Ureter (tissue), 1 donor: Measurements from ENCODE around the gene BAZ2B. TPM values are rescaled to one million over a fixed set of nuclear protein-coding genes. Genes with fewer than 3 reads are reported as not detected.
"Not testable (repeated sequence)": the region's sequence is repeated elsewhere in the genome, so short reads cannot be mapped to it uniquely, and the experiment has no call there.

Source experiments
- DNase-seq: peaks from one replicate; pipeline ENCODE4 v3.0.0-alpha.2; 2020; ENCODE audit warnings: low spot score
- total RNA-seq: library from RNA; stranded (reverse); gene quantifications from one replicate; pipeline ENCODE4 v1.2.4, GENCODE V29; 2023
- donor health status: DM: yes; HTN: yes; CAD: no.

The BAZ2B gene
- total RNA-seq, 1 donor from 2014 or later: 135 TPM

DNA sequence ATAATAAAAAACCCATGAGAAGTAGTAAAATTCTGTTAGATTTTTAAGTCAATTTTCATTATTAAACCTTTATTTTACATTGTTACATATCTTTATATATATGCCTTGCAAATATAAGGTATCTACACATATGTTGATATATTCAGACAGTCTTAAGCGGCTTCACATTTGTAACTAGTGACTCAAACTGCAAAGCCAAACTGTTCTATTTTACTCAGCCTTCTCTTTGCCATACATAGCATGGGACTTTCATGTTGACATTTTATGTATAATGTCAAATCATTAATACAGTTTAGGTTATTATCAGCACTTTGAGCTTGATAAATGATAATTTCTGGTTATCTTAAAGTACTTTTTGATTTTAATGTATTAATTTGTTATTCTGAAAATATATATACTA lies 204.9 kb downstream of the BAZ2B start:
- no peak for DNase-seq

DNA sequence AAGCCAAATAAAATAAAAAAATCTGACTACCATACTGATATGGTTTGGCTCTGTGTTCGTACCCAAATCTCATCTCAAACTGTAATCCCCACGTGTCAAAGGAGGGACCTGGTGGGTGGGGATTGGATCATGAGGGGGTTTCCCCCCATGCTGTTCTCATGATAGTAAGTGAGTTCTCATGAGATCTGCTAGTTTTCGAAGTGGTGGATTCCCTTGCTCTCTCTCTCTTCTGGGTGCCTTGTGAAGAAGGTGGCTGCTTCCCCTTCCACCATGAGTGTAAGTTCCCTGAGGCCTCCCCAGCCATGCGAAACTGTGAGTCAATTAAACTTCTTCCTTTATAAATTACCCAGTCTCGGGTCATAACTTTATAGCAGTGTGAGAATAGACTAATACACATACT lies 206.1 kb downstream of the BAZ2B start:
- DNase-seq: no peak

DNA sequence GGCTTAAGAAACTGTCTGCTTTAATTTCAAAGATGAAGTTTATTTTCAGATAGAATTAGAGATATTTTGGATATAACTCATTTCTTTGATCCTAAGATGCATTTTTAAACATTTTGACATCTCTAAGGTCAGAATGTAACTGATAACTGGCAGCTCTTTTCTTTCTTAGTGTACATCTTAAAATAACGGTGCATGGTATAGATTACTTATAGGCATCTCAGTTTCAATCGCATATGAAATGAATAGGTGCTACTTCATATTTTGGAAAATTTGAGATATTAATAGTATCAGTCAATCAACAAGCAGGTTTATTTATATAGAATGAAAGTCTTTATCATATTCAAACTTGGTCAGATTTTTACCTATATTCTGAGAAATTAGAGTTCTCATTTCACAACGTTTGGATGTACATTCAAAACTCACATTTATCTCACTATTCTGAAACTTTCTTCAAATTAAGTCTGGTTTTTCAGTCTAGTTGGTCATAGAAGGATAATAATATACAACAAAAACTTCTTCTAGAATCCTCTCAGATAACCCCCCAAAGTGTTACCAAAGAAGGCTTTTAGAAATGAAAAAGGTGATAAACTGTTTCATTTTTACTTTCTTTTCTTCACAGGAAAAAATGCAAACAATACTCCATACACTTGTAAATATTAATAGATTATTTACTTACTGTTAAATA lies 207.1 kb downstream of the BAZ2B start:
- DNase-seq: no peak

DNA sequence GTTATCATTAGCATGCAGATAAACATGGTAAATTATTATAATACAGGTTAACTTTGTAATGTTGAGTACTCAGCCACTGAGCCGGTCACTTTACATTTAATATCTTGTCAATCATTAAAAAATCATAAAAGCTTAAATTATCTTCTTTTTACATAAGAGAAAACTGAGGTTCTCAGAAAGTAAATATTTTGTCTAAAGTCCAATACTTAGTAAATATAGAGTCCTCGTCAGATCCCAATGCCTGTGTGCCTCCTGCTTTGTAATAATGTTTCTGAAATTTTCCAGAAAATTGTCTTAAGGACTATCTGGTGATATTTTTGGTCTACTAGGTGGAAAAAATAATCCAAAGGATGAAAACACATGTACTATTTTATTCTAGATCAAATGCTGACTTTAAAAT lies 213.6 kb downstream of the BAZ2B start:
- no peak for DNase-seq

DNA sequence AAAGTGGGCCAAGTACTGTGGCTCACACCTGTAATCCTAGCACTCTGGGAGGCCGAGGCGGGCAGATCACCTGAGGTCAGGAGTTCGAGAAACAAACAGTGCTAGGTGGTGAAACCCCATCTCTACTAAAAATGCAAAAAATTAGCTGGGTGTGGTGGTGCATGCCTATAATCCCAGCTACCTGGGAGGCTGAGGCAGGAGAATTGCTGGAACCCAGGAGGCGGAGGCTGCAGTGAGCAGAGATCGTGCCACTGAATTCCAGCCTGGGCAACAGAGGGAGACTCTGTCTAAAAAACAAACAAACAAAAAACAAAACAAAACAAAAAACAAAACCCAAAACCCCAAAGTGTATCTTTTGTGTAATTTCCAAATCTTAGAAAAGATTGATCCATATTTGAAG lies 214.2 kb downstream of the BAZ2B start:
- not testable (repeated sequence) for DNase-seq

DNA sequence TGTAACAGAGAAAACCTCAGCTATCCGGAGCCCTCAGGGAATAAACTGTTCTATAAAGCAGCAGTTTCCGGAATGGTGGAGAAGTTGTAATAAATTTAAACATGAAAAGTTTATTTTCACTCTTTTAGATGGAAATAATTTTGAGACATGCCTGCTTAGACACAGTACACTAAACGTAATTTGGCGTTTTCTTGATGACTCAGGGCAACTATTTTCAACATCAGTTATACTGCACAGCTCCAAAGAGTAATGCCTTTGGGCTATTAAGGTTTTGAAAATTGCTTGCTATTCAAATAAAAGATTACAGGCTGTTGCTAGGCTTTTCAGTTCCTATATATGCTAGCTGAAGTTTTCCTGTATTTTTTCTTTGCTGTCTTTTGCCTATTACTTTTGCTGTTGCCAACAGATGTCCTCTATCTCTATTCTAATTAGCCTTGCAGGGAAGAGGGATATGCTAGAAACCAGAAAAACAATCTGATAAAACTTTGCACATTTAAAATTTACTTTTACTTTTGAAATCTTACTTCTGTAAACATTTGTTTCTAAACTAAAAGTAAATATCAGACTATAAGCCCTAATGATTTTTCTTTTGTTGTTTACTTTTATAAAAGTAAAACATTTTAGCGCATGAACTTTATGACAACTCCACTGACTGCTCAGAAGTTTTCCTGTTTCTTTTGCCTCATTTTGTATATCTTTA lies 216.5 kb downstream of the BAZ2B start:
- DNase-seq: no peak

DNA sequence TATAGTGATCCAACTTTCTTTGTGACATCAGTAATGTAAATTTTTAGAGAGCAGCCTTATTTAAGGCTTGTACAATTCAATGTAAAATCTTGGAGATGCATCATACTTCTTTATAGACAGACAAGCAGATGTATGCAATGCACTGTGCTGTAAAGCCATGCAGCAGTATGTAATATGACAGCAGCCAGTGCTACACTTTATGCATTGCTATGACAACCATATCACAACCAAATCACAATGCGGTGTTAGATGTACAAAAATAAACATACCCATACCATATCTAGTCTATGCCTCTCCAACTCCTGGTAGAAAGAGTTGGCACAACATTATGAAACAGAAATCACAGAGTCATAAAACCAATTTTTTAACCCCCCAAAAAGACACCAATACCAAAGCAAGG lies 219.5 kb downstream of the BAZ2B start:
- DNase-seq: no peak

DNA sequence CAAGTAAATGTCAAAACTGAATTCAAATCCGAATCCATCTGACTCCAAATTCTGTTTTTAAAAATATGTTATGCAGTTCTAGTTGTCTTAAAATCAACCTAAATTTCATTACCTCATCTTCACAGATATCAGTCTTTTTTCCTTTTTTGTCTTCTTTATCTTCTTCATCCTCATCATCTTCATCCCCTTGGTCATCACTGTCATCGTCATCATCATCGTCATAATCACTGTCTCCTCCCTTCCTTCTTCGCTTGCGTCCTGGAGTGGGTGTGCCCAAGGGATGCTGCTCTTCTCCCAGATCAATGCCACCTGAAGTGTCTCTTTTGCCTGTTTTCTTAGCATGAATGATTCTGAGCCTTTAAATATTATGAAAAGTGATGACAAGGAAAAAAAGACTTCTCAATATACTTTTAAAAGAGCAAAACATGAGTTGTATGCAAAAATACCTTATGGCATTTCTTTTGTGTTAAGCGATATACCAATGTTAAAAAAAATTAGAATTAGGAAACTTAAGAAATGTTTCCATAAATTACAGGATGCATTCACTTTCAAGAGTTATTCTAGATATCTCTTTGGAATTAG lies 233.8 kb downstream of the BAZ2B start:
- DNase-seq: no peak

DNA sequence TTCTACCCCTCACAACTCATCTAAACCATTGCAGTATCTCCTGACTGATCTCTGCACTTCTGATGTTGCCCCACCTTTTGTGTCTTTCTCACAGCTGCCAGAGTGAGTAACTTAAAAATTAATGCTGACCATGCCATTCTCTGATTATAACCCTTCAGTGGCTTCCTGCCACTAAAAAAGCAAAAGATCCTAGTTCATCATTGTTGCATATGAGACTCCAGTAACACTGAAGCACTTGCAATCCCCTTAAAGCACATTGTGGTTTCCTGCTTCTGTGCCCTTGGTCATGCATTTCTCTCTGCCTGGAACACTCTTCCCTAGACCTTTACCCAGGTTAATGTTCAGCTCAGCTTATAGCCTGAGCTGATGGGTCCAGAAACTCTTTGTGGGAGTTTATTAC lies 234.8 kb downstream of the BAZ2B start:
- DNase-seq: no peak

DNA sequence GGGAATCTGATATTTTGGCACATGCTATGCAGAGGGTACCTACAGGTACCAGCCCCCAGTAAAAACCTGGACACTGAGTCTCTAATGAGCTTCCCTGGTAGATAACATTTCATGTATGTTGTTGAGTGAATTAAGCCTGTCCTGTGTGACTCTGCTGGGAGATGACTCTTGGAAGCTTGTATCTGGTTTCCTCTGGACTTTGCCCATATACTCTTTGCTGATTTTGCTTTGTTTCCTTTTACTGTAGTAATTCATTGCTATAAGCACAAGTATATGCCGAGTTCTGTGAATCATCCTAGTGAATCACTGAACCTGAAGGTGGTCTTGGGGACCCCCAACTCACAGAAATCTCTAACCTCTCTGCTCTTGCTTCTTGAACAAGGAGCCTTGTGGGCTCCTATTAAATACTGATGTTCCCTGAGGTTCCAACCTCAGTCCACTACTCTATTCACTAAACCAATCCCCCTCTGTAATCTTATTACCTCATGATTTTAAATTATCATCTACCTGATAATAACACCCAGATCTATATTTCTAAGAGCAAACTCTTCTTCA lies 235.6 kb downstream of the BAZ2B start:
- DNase-seq: no peak

DNA sequence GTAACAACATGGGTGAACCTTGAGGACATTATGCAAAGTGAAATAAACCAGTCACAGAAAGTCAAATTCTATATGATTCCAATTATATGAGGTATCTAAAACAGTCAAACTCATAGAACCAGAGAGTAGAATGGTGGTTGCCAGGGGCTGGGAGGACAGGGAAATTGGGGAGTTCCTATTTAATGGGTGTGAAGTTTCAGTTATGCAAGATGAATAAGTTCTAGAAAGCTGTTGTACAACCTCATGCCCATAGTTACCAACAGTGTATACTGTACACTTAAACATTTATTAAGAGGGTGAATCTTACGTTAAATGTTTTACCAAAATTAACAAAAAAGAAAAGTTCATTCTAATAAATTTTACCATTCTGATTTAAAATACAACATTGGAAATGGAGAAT lies 237.2 kb downstream of the BAZ2B start:
- no peak for DNase-seq

DNA sequence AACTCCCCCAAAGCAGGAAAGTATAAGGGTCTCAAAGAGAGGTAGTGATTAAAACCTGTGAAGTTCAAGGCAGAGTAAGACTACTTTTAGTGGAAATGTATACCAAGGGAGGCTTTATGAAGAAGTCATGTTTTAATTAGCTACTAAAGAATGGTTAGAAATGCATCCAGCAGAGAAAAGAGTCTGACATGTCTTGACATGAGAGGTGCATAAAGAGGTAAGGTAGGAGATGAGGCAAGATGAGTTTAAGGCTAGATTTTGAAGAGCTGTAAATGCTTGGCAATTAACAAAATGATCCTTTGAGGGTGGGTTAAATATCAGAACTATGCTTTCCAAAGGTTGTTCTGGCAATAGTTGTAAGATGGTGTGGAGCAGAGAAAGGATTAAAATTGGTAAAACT lies 241.1 kb downstream of the BAZ2B start:
- DNase-seq: no peak

DNA sequence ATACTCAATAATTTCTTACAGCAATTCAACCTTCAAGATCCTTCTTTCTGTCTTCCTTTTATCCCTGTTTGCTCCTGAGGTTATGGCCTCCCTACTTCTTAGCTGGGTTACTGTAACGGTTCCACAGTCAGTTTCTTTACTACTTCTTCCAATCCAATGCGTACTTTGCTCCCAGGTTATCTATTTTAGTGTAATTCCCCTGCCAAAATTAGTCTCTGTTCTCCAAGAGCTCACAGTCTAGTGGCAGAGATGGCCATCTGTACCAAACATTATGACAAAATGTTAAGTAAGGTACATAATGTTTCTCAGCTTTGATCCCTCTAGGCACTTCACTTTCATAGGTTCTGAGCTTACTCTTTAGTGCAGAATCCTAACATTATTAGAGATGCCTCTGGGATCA lies 244.8 kb downstream of the BAZ2B start:
- no peak for DNase-seq

DNA sequence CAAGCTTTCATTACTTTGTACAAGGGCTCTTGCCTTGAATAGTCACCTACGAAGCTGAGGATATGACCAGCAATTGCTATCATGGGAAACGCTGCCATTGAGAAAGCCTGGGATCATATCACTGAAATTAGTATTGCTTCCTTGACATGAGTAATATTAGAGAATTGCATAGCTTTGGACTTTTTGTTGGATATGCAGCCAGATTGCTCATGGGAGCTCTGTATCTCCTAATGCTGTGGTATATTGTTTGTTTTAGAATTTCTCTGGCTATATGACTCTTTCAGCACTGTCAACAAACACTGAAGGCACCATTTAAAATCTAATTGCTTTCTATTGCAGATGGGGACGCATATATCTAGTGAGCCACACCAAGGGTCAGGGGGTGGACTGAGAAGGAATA lies 249.8 kb downstream of the BAZ2B start:
- DNase-seq: no peak

DNA sequence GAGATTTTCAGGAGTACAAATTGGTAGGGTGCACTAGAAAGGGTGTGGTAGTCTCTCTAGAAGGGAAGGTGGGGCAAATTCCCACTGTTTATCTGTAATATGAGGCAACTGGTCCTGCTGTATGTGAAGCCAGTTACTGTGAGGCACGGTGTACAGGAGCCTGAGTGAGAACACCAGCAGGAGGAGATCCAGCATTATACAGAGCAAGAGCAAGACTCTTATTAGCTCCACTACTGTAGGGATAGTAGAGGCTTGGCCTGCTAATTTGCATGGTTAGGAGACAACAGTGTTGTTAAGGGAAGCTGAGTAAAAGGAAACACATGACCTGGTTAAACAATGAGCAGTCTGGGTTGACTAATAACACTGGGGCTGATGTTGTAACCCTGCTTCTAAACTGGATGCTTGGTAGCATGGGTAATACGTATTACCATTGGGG lies 253.5 kb downstream of the BAZ2B start:
- DNase-seq: no peak

DNA sequence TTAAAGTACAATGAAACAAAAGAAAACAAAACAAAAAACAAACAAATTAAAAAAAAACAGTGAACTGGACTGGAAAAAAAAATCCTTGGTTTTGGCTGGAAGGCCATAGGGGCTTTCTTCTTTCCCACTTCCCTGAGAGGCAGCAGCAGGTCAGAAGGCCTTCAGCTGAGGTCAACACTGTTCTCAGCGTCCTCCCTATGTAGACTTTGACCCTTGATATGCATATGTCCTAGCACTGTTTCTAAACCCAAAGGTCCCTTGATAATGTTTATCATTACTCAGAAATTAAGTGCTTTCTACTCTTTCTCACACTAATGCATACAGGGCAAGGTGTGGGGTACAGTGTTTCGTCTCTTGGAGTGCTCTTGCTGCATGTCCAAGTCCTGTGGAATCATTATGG lies 254.3 kb downstream of the BAZ2B start:
- DNase-seq: no peak

DNA sequence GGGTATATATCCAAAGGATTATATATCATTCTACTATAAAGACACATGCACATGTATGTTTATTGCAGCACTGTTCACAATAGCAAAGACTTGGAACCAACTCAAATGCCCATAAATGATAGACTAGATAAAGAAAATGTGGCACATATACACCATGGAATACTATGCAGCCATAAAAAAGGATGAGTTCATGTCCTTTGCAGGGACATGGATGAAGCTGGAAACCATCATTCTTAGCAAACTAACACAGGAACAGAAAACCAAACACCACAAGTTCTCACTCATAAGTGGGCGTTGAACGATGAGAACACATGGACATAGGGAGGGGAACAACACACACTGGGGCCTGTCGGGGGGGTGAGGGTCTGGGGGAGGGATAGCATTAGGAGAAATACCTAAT lies 254.7 kb downstream of the BAZ2B start:
- not testable (repeated sequence) for DNase-seq

DNA sequence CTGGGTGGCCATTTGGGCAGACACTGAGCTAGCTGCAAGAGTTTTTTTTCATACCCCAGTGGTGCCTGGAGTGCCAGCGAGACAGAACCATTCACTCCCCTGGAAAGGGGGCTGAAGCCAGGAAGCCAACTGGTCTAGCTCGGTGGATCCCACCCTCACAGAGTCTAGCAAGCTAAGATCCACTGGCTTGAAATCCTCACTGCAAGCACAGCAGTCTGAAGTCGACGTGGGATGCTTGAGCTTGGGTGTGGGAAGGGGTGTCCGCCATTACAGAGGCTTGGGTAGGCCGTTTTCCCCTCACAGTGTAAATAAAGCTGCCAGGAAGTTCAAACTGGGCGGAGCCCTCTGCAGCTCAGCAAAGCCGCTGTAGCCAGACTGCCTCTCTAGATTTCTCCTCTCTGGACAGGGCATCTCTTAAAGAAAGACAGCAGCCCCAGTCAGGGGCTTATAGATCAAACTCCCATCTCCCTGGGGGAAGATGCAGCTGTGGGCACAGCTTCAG lies 260.2 kb downstream of the BAZ2B start:
- no peak for DNase-seq

DNA sequence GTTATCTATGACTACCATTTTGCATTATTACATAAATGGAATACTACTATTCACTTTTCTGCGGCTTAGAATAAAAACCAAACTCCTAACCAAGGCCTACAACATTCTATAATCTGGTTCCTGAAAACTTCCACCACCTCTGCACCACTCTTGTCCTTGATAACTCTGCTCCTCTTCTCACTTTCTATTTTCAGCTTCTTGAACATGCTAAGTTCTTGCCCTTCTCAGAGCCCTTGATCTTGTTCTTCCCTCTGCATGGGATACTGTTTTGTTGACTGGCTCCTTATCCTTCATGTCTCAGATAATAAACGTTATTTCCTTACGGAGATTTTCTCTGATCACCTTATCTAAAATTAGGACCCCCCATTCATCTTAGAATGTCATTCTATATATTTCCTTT lies 264.4 kb downstream of the BAZ2B start:
- DNase-seq: no peak

DNA sequence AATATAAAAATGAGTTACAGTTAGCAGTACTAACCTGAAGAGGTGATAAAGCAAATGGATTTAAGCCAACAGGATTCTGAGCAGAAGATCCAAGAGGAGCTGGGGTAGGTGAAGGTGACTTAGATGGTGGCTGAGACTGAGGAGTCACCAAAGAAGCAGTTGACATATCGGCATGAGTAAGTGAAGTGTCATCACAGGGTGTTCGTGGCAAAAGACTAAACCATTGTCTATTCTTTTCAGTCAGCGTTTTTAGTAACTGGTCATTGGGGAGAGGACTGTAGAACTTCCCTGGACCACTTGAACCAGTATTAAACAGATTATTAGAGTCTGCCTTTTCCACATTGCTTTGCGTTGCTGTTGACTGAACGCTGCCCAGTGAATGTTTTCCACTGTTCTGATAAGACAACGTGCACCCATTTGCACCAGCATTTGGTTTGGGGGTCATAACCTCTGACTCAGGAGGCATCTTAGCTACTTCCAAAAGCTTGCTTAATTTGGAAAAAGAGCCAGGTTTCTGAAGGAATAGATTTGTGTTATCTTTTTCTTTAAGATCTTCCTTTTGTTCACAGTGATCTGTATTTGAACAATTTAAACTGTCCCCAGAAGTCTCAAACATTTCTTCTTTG lies 266.6 kb downstream of the BAZ2B start:
- no peak for DNase-seq

DNA sequence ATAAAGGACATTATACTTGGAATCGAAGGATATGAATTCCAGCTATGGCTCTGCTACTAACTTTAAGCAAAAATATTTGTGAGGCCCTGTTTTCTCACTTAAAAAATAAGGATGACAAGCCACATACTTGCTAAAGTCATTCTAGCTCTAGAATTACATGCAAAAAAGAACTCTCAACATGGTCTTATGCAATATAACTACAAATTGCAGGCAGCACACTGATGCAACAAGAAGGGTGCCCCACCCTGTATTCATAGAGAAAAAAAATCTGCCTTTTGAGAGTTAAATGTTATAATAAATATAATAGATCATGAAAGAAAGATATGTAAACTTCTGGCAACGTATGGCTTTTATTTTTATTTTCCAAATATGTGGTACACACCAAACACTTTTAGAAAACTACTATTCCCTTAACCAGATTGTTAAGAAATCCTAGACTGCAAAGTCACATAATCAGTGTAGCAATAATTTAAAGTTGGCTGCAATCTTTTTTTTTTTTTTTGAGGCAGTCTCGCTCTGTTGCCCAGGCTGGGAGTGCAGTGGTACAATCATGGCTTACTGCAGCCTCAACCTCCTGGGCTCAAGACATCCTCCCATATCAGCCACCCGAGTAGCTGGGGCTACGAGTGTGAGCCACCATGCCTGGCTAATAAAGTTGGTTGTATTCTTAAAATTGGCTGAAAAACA lies 289.6 kb downstream of the BAZ2B start:
- no peak for DNase-seq

DNA sequence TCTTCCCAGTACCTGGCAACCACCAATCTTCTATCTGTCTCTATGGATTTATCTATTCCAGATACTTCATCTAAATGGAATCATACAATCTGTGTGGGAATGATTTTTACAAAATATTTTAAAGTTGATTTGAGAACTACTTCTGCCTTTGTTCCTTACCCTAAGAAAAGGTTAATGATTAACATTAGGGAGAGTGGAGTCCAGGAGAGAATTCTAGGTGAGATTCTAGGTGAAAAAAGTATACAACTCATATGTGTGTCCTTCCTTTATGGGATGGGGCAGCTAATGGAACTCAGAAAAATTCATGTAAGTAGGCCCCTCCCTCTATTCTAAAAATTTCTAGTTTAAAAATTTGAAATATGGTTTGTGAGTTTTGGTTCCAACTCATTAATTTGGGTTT lies 293.9 kb downstream of the BAZ2B start:
- no peak for DNase-seq
